Mesothelial cell of epicardium (in vitro differentiated cells): Measurements from ENCODE around the gene CHCHD3. TPM values are rescaled to one million over a fixed set of nuclear protein-coding genes. Genes with fewer than 3 reads are reported as not detected.

Source experiments
- DNase-seq, 2 experiments: peaks; one replicate each; pipeline ENCODE4 v3.0.0; 2021; ENCODE audit warnings: low spot score in 2 of 2; ENCODE audit not compliant: unreplicated experiment in 2 of 2
- H3K27ac Mint-ChIP-seq: 2 replicates; pipeline ENCODE4 v1.8.0; 2021; ENCODE audit warnings: mixed read lengths
- H3K27me3 Mint-ChIP-seq: 2 replicates; pipeline ENCODE4 v1.8.0; 2021; ENCODE audit warnings: low read depth, mixed read lengths
- H3K36me3 Mint-ChIP-seq: 2 replicates; pipeline ENCODE4 v1.8.0; 2021; ENCODE audit warnings: mixed read lengths
- H3K4me1 Mint-ChIP-seq: 2 replicates; pipeline ENCODE4 v1.8.0; 2021; ENCODE audit warnings: mixed read lengths
- H3K4me3 Mint-ChIP-seq: 2 replicates; pipeline ENCODE4 v1.8.0; 2021; ENCODE audit warnings: mild to moderate bottlenecking, moderate library complexity, mixed read lengths
- H3K9me3 Mint-ChIP-seq: 2 replicates; pipeline ENCODE4 v1.8.0; 2021; ENCODE audit warnings: mixed read lengths
- CTCF ChIP-seq: fragments of 200-600 bp; sonication (generic); IDR thresholded peaks from one replicate; pipeline ENCODE4 v1.5.0; 2021; ENCODE audit warnings: antibody characterized with exemption; ENCODE audit not compliant: unreplicated experiment
- total RNA-seq: library from RNA; stranded (reverse); gene quantifications from 3 replicates; pipeline ENCODE4 v1.2.1, GENCODE V29; 2021

The CHCHD3 gene
- total RNA-seq, 1 donor from 2014 or later: 54.3 TPM

GRCh38 chr7:132866144-132866531 lies 215.8 kb downstream of the CHCHD3 start:
- no peak overlapping the region for H3K27ac Mint-ChIP-seq
- no peaks in the 10 kb centered on the region for H3K27me3 Mint-ChIP-seq
- H3K9me3 Mint-ChIP-seq: peaks cover 20% of the 10 kb centered on the region
- no peak for TF ChIP-seq CTCF
- H3K4me3 Mint-ChIP-seq: no peak overlapping the region
- peaks cover 24% of the 10 kb centered on the region for H3K36me3 Mint-ChIP-seq
- H3K4me1 Mint-ChIP-seq: no peaks in the 10 kb centered on the region
- DNase-seq: no peak

GRCh38 chr7:132865366-132866143 lies 216.3 kb downstream of the CHCHD3 start:
- TF ChIP-seq CTCF: no peak
- no peak for DNase-seq
- H3K27ac Mint-ChIP-seq: no peak overlapping the region
- peaks cover 20% of the 10 kb centered on the region for H3K9me3 Mint-ChIP-seq
- no peaks in the 10 kb centered on the region for H3K4me1 Mint-ChIP-seq
- peaks cover 26% of the 10 kb centered on the region for H3K36me3 Mint-ChIP-seq
- H3K27me3 Mint-ChIP-seq: no peaks in the 10 kb centered on the region
- no peak overlapping the region for H3K4me3 Mint-ChIP-seq

- DNase-seq: no peak
- Mint-ChIP-seq H3K4me3 (no peak overlapping the region), H3K27ac (no peak overlapping the region), H3K36me3 (peaks cover 26% of the 10 kb centered on the region), H3K27me3 (no peaks in the 10 kb centered on the region), H3K4me1 (no peaks in the 10 kb centered on the region), H3K9me3 (peaks cover 20% of the 10 kb centered on the region)
- no peak for TF ChIP-seq CTCF
Measured at GRCh38 chr7:132861940-132862554, 219.8 kb downstream of the CHCHD3 start.

GRCh38 chr7:132861424-132861823 lies 220.5 kb downstream of the CHCHD3 start:
- Mint-ChIP-seq H3K36me3 (peaks cover 26% of the 10 kb centered on the region), H3K27me3 (no peaks in the 10 kb centered on the region)

GRCh38 chr7:132859199-132859598 lies 222.7 kb downstream of the CHCHD3 start:
- no peak for DNase-seq
- H3K27me3 Mint-ChIP-seq: no peaks in the 10 kb centered on the region
- no peak overlapping the region for H3K27ac Mint-ChIP-seq
- H3K9me3 Mint-ChIP-seq: peaks cover 19% of the 10 kb centered on the region
- no peaks in the 10 kb centered on the region for H3K4me1 Mint-ChIP-seq
- H3K36me3 Mint-ChIP-seq: peaks cover 21% of the 10 kb centered on the region
- H3K4me3 Mint-ChIP-seq: no peak overlapping the region
- no peak for TF ChIP-seq CTCF

More at GRCh38 chr7:132861424-132861823, 220.5 kb downstream of the CHCHD3 start:
- H3K4me3 Mint-ChIP-seq: no peak overlapping the region
- DNase-seq: no peak
- H3K4me1 Mint-ChIP-seq: no peaks in the 10 kb centered on the region
- peaks cover 20% of the 10 kb centered on the region for H3K9me3 Mint-ChIP-seq
- TF ChIP-seq CTCF: no peak
- no peak overlapping the region for H3K27ac Mint-ChIP-seq
